PFSK-1 (cell line): ENCODE data around the gene LRRC7.

ENCODE experiments used
- POLR2AphosphoS5 ChIP-seq: IDR thresholded peaks from 2 replicates; pipeline ENCODE4 v1.6.1; 2012; ENCODE audit warnings: low read depth, mild to moderate bottlenecking, control low read depth, low read length, moderate library complexity
- REST ChIP-seq, 2 experiments: IDR thresholded peaks; 2 replicates each; pipeline versions ENCODE4 v1.6.1 to v1.8.0; 2011 to 2012; ENCODE audit warnings: low read depth in 2 of 2, low read length in 2 of 2, control low read depth in 1 of 2, inconsistent platforms in 1 of 2, mild to moderate bottlenecking in 1 of 2, moderate library complexity in 1 of 2; ENCODE audit not compliant: insufficient read depth in 1 of 2
- SIN3A ChIP-seq: IDR thresholded peaks from 2 replicates; pipeline ENCODE4 v1.6.1; 2012; ENCODE audit warnings: mild to moderate bottlenecking, low read length, moderate library complexity, borderline replicate concordance; ENCODE audit not compliant: insufficient read depth
- TAF1 ChIP-seq: IDR thresholded peaks from 2 replicates; pipeline ENCODE4 v1.6.1; 2012; ENCODE audit warnings: low read length, control low read depth, borderline replicate concordance; ENCODE audit not compliant: insufficient read depth

GRCh38 chr1:69587391-69587790, 19.7 kb downstream of the LRRC7 start:
- TF ChIP-seq POLR2AphosphoS5 (no peak), SIN3A (no peak), TAF1 (no peak), REST (IDR thresholded peaks at IDR 0.05; ENCODE audit: insufficient read depth in 1 of 2, low read depth in 2 of 2, low read length in 2 of 2) (no peak)
